Spinal cord (tissue), 10 donors: Measurements from ENCODE around the gene SCML1. TPM values are rescaled to one million over a fixed set of nuclear protein-coding genes. Genes with fewer than 3 reads are reported as not detected.
A peak's percentile ranks its signal among the peaks of the same experiment; 100 is the strongest.

Experiments used
- DNase-seq, 6 donors: peaks; one replicate each; pipeline versions ENCODE4 v3.0.0 to v3.0.0-alpha.2; 2013 to 2015; ENCODE audit warnings: low spot score in 6 of 6, low read depth in 4 of 6
- H3K27ac ChIP-seq: one replicate; pipeline ENCODE4 v1.5.1; 2013; ENCODE audit warnings: low read depth, low read length, control low read depth
- H3K27me3 ChIP-seq: one replicate; pipeline ENCODE4 v1.6.1; 2013; ENCODE audit warnings: low read length; ENCODE audit not compliant: control insufficient read depth, insufficient read depth
- H3K36me3 ChIP-seq: one replicate; pipeline ENCODE4 v1.6.1; 2013; ENCODE audit warnings: low read length; ENCODE audit not compliant: control insufficient read depth, insufficient read depth
- H3K4me1 ChIP-seq: one replicate; pipeline ENCODE4 v1.6.1; 2013; ENCODE audit warnings: low read length; ENCODE audit not compliant: control insufficient read depth, insufficient read depth
- H3K4me3 ChIP-seq: one replicate; pipeline ENCODE4 v1.5.1; 2013; ENCODE audit warnings: low read depth, low read length, control low read depth
- H3K9me3 ChIP-seq: one replicate; pipeline ENCODE4 v1.6.1; 2013; ENCODE audit warnings: low read length; ENCODE audit not compliant: control insufficient read depth, insufficient read depth
- WGBS: methylation state at CpG from one replicate; pipeline ENCODE4 v1.1.5; 2013; ENCODE audit warnings: missing lambda C conversion rate; ENCODE audit not compliant: insufficient coverage; 5-methylcytosine and 5-hydroxymethylcytosine counted together
- polyA plus RNA-seq, 2 donors: library from polyadenylated mRNA; unstranded; fragments of 120-200 nt; gene quantifications; one replicate each; pipeline ENCODE4 v1.2.1, GENCODE V29; 2013; ENCODE audit not compliant: insufficient read length in 2 of 2
- total RNA-seq, 2 donors: library from RNA; depleted of rRNA in 1 of 2; stranded (reverse); fragments of 120-200 nt in 1 of 2; fragments of >200 nt in 1 of 2; gene quantifications; one replicate each; pipeline versions ENCODE4 v1.2.3 to v1.2.4, GENCODE V29; 2013 to 2014
- donor health status: healthy.

Gene SCML1
- total and polyA plus RNA-seq, 4 donors, result 11.9 to 19.2 (median 15.0) TPM

DNA sequence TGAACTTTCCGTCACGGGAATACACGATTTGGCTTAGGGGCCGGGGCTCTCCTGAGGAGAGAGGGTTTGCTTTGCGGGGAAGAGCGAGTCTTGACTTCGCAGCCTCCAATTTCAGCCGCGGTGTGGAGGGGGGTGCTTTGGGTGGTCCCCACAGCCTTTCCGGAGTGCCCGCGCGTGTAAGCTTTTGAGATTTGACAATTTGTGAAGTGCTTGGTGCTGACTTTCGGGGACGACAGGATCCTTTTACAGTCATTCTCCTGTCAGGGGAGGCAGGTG lies 355 bp downstream of the SCML1 start:
- Histone ChIP-seq H3K9me3 (no peaks in the 10 kb centered on the region), H3K4me3 (peak overlapping the region; percentile 74), H3K4me1 (no peaks in the 10 kb centered on the region), H3K27ac (peak overlapping the region; percentile 94), H3K36me3 (no peaks in the 10 kb centered on the region), H3K27me3 (peaks cover 8% of the 10 kb centered on the region)
- no peak for DNase-seq
- WGBS, result 33% methylated on average over 15 of the region's 15 CpGs

GRCh38 chrX:17737986-17738713 lies 857 bp downstream of the SCML1 start:
- Histone ChIP-seq H3K4me1 (no peaks in the 10 kb centered on the region), H3K9me3 (no peaks in the 10 kb centered on the region), H3K27ac (peak overlapping the region; percentile 94), H3K36me3 (no peaks in the 10 kb centered on the region), H3K4me3 (peak overlapping the region; percentile 74), H3K27me3 (peaks cover 8% of the 10 kb centered on the region)
- 28% methylated on average over 45 of the region's 45 CpGs for WGBS
- peak in 2 of 6 donors; percentile 46 to 48 for DNase-seq

- Histone ChIP-seq H3K9me3 (no peaks in the 10 kb centered on the region), H3K4me1 (no peaks in the 10 kb centered on the region), H3K36me3 (no peaks in the 10 kb centered on the region), H3K4me3 (peak overlapping the region; percentile 74), H3K27ac (peak overlapping the region; percentile 94), H3K27me3 (peaks cover 8% of the 10 kb centered on the region)
- DNase-seq, result no peak
- WGBS, result 60% methylated on average over 6 of the region's 6 CpGs
These were observed 1.6 kb downstream of the SCML1 start for GRCh38 chrX:17738737-17739535.

- no peak for DNase-seq
- H3K9me3 ChIP-seq, result no peaks in the 10 kb centered on the region
- no peaks in the 10 kb centered on the region for H3K36me3 ChIP-seq
- H3K4me1 ChIP-seq, result no peaks in the 10 kb centered on the region
- H3K4me3 ChIP-seq, result no peak overlapping the region
- H3K27ac ChIP-seq, result no peak overlapping the region
- WGBS, result 65% methylated on average over 6 of the region's 11 CpGs
- H3K27me3 ChIP-seq, result peaks cover 8% of the 10 kb centered on the region
These were observed 3.1 kb downstream of the SCML1 start for GRCh38 chrX:17740137-17741122.

DNA sequence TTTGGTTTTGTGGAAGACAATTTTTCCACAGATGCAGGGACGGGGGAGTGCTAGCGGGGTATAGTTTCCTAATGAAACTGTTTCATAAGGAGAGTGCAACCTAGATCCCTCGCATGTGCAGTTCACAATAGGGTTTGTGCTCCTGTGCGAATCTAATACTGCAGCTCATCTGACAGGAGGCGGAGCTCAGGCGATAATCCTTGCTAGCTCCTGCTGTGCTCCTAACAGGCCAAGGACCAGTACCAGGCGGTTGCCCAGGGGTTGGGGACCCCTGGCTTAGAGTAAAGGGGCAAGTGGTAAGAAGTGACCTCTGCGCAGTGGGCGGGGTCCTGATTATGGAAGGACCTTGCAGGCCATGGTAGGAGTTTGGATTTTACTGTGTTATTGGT lies 3.8 kb downstream of the SCML1 start:
- H3K36me3 ChIP-seq, result no peaks in the 10 kb centered on the region
- no peaks in the 10 kb centered on the region for H3K4me1 ChIP-seq
- H3K9me3 ChIP-seq, result no peaks in the 10 kb centered on the region
- 45% methylated on average over 9 of the region's 9 CpGs for WGBS
- no peak overlapping the region for H3K4me3 ChIP-seq
- DNase-seq, result no peak
- H3K27ac ChIP-seq, result no peak overlapping the region
- peaks cover 8% of the 10 kb centered on the region for H3K27me3 ChIP-seq

DNA sequence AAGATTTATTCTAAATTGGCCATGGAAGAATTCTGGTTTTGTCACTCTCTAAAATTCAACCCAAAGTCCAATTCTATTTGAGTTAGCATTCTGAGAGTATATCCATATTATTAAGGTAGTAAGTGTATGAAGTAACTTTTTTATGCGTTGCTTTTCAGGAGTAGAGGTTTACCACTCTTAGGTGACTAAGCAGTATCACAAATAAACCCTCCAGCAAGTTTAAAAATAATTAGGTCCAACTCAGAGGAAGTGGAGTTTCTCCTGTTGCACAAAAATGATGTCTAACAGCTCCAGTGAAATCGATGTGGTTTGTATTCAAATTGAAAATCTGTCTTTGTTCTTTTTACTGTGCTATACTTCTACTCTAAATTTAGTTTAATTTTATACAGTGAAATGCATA lies 6.6 kb downstream of the SCML1 start:
- Histone ChIP-seq H3K4me3 (no peak overlapping the region), H3K27me3 (peaks cover 13% of the 10 kb centered on the region), H3K36me3 (no peaks in the 10 kb centered on the region), H3K27ac (no peak overlapping the region), H3K4me1 (no peaks in the 10 kb centered on the region), H3K9me3 (no peaks in the 10 kb centered on the region)
- no CpG with 5 or more reads among the region's 2 CpGs for whole genome bisulfite sequencing
- no peak for DNase-seq

DNA sequence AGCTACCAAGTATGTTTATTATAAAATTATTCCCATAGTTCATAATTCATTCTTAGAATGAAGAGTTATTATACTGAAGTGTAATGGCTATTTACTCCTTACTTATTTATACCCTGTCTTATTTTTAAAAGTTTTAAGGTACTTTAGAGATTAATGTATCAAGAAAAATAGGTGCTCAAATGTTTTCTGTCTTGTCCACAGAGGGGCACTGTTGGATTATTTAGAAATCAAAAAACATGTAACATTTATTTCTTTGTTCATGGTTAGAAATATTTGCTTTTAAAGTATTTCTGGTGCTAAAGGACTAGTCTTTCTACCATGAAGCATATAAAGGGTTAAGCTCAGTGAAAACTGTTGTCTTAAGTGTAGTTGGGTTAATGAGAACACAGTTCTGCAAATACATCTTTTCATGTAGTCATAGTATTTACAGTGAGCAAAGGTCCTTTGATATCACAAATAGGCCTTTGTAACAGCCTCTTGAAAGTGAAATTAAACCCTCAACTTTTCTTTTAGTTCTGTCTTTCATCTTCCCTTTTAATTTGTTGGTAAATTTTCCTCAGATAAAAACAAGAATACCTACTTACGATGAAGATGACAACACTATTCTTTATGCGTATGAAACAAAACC lies 7.7 kb downstream of the SCML1 start:
- no peak overlapping the region for H3K27ac ChIP-seq
- H3K9me3 ChIP-seq, result no peaks in the 10 kb centered on the region
- DNase-seq, result peak in 2 of 6 donors; percentile 29 to 74
- H3K36me3 ChIP-seq, result no peaks in the 10 kb centered on the region
- H3K4me1 ChIP-seq, result no peaks in the 10 kb centered on the region
- H3K27me3 ChIP-seq, result peaks cover 16% of the 10 kb centered on the region
- WGBS, result no CpG with 5 or more reads among the region's 2 CpGs
- H3K4me3 ChIP-seq, result no peak overlapping the region

DNA sequence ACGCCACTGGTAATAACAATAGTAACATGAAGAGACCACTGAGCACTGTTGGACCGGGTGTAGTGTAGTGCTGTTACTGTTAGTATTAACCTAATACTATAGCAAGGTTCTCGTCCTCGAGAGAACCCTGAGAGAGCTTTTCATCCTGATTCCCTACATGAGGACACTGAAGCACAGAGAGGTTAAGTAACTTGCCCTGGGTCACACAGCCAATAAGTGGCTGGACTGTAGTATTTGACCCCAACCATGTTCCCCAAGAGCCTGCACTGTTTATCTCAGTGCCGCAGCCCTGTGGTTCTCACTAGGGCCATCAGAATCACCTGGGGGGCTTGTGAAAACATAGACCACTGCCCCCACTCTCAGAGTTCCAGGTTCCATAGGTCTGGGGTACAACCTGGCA lies 10.4 kb downstream of the SCML1 start:
- WGBS, result 89% methylated on average over 3 of the region's 5 CpGs
- H3K36me3 ChIP-seq, result no peaks in the 10 kb centered on the region
- no peaks in the 10 kb centered on the region for H3K4me1 ChIP-seq
- no peaks in the 10 kb centered on the region for H3K9me3 ChIP-seq
- no peak overlapping the region for H3K4me3 ChIP-seq
- no peak overlapping the region for H3K27ac ChIP-seq
- no peak for DNase-seq
- H3K27me3 ChIP-seq, result peaks cover 13% of the 10 kb centered on the region

GRCh38 chrX:17748684-17749083 lies 11.4 kb downstream of the SCML1 start:
- Histone ChIP-seq H3K27me3 (peaks cover 16% of the 10 kb centered on the region), H3K4me3 (no peak overlapping the region), H3K4me1 (no peaks in the 10 kb centered on the region), H3K9me3 (no peaks in the 10 kb centered on the region), H3K27ac (no peak overlapping the region), H3K36me3 (no peaks in the 10 kb centered on the region)
- no peak for DNase-seq
- no CpG with 5 or more reads among the region's 5 CpGs for WGBS
